CMK (cell line): Measurements from ENCODE around the gene UHRF2.
"Not testable (repeated sequence)": the region's sequence is repeated elsewhere in the genome, so short reads cannot be mapped to it uniquely, and the experiment has no call there.

ENCODE experiments used
- DNase-seq: peaks from one replicate; pipeline ENCODE4 v3.0.0-alpha.2; 2010; ENCODE audit warnings: low read depth

Gene UHRF2, protein sequence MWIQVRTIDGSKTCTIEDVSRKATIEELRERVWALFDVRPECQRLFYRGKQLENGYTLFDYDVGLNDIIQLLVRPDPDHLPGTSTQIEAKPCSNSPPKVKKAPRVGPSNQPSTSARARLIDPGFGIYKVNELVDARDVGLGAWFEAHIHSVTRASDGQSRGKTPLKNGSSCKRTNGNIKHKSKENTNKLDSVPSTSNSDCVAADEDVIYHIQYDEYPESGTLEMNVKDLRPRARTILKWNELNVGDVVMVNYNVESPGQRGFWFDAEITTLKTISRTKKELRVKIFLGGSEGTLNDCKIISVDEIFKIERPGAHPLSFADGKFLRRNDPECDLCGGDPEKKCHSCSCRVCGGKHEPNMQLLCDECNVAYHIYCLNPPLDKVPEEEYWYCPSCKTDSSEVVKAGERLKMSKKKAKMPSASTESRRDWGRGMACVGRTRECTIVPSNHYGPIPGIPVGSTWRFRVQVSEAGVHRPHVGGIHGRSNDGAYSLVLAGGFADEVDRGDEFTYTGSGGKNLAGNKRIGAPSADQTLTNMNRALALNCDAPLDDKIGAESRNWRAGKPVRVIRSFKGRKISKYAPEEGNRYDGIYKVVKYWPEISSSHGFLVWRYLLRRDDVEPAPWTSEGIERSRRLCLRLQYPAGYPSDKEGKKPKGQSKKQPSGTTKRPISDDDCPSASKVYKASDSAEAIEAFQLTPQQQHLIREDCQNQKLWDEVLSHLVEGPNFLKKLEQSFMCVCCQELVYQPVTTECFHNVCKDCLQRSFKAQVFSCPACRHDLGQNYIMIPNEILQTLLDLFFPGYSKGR

DNA sequence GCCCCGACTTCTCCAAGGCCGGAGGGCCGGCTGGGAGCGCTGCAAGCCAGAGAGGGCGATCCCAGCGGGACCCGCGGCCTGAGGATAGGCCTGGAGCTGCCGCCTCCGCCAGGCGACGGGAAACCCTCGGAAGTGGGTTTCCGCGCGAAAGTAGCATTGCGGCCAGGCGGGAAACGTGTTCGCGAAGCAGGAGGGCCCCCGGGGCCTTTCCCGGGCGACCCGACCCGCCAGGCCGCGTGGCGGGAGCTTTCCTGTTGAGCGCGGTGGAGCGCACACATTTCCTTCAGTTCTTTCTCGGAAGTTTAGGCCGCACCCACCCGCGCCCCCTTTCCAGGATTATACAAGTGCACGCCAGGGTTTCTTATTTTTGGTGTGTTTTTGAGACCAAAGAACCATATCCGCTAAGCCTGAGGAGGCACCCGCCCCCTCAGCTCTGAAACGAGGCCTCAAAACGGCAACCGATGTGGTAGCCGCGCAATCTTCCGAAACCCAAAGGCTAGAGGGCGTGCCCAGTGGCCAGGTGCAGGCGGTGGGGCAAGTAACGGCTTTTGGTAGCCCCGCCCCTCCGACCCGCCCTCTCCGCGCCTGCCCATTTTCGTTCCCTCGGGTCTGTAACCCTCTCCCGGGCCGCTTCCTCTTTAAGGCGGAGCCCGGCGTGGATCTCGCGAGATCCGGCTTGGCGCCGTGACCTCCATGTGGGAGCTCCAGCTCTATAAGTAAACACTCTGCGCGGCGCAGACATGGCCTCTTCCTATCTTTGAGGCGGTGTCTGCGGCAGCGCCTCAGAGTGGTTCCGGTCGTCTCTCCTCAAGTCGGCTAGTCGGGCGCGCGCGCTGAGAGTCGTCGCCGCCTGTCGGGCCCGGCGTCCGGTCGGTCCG is at the start of gene UHRF2:
Gene UHRF2, plus strand, starts transcription at position 713 of the 878 bp plus-strand sequence. CDS start 292 bp downstream, outside the sequence.
- DNase-seq: peak; percentile 86

GRCh38 chr9:6367128-6367890 is 45.7 kb upstream of the UHRF2 start:
- no peak for DNase-seq

- DNase-seq: no peak
Measured at GRCh38 chr9:6368831-6369230, 44.2 kb upstream of the UHRF2 start.

DNA sequence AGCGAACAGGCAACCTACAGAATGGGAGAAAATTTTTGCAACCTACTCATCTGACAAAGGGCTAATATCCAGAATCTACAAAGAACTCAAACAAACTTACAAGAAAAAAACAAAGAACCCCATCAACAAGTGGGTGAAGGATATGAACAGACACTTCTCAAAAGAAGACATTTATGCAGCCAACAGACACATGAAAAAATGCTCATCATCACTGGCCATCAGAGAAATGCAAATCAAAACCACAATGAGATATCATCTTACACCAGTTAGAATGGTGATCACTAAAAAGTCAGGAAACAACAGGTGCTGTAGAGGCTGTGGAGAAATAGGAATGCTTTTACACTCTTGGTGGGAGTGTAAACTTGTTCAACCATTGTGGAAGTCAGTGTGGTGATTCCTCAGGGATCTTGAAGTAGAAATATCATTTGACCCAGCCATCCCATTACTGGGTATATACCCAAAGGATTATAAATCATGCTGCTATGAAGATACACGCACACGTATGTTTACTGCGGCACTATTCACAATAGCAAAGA is 31.5 kb upstream of the UHRF2 start:
- not testable (repeated sequence) for DNase-seq

DNA sequence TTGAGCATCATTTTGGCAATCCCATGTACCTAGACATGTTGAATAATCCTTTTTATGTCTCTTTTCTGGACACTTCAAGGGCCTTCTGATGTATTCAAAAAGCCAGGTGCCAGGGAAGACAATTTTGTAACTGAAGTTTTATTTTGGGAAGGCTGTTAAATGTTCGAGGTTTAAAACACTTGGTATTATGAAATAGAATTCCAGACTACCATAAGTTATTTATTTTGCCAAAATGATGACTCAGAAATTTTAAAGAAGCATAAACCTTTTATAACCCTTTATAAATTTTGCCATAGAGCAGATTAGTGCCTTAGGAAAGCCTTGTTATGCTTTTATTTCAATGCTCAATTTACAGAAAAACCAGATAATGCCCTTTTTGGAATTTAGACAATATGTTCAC is 30.3 kb upstream of the UHRF2 start:
- no peak for DNase-seq

DNA sequence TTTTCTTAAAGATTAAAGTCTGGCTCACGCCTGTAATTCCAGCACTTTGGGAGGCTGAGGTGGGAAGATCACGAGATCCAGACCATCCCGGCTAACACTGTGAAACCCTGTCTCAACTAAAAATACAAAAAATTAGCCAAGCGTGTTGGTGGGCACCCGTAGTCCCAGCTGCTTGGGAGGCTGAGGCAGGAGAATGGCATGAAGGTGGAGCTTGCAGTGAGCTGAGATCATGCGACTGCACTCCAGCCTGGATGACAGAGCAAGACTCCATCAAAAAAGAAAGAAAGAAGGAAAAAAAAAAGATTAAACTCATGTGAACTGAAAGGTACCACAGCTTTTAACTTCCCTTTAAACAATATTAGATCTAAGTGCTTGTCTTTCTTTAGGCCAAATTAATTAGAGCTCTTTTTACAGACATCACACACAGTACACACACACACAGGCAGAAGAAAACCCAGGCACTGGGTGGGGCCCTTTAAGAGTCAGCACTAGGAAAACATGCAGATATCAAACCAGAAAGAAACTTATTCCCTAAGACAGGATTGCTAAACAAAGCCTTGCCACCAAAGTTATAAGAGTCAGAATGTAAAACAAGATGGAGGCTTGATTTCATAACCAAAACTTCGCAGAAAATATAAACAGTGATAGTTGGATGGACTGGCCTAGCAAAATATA is 29.3 kb upstream of the UHRF2 start:
- DNase-seq: no peak

- no peak for DNase-seq
Measured at GRCh38 chr9:6384732-6385131, 28.3 kb upstream of the UHRF2 start.

- no peak for DNase-seq
Measured at GRCh38 chr9:6399071-6399470, 13.9 kb upstream of the UHRF2 start.

DNA sequence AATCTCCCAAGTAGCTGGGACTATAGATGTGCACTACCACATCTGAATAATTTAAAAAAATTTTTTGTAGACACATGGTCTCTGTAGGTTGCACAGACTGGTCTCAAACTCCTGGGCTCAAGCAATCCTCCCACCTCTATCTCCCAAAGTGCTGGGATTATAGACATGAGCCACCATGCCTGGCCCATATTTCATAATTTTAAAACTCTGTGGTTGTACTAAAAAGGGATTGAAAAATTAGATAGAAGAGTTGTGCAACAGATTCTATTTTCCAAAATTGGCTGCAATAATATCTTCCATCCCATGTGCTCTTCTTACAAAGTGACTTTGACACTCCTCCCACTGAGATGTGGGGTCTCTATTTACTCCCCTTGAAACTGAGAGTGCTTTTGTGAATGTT is 7.6 kb upstream of the UHRF2 start:
- no peak for DNase-seq

DNA sequence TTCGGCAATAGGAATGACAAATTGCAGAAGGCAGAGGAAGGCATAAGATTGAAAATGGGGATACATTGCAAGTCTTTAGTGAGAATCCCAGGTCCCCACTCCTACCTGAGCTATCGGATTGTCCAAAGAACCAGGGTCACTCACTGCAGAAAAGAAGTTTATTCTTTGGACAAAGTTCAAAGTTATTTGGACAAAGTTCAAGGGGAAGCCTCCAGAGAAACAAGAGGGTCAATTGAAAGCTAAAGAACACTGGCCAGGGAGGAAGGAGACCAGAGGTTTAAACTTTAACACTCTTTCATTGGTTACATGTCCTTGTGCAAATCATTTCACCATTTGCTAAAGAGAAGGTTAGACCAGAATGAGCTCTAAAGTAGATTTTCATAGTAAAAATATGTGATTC is 5.2 kb upstream of the UHRF2 start:
- no peak for DNase-seq

DNA sequence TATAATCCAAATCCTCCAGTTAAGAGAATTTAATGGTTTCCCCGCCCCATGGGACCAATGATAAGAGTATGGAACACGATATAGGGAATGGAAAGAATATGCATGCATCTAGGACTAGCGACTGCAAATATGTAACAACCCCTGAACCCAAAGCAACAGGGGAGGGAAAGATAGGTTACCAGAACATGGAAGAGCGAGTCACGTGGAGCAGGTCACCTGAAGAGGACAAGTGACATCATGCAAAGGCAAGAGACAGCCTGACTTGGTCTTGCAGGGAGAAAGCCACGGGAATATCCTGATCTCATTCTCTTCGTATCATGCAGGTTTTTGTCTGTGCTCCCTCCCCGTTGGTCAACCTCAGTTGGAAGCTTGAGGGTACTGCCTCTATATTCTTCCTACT is 4.7 kb upstream of the UHRF2 start:
- DNase-seq: no peak

GRCh38 chr9:6409811-6410210 is 3.2 kb upstream of the UHRF2 start:
- DNase-seq: no peak

GRCh38 chr9:6410633-6411032 is 2.4 kb upstream of the UHRF2 start:
- no peak for DNase-seq

DNA sequence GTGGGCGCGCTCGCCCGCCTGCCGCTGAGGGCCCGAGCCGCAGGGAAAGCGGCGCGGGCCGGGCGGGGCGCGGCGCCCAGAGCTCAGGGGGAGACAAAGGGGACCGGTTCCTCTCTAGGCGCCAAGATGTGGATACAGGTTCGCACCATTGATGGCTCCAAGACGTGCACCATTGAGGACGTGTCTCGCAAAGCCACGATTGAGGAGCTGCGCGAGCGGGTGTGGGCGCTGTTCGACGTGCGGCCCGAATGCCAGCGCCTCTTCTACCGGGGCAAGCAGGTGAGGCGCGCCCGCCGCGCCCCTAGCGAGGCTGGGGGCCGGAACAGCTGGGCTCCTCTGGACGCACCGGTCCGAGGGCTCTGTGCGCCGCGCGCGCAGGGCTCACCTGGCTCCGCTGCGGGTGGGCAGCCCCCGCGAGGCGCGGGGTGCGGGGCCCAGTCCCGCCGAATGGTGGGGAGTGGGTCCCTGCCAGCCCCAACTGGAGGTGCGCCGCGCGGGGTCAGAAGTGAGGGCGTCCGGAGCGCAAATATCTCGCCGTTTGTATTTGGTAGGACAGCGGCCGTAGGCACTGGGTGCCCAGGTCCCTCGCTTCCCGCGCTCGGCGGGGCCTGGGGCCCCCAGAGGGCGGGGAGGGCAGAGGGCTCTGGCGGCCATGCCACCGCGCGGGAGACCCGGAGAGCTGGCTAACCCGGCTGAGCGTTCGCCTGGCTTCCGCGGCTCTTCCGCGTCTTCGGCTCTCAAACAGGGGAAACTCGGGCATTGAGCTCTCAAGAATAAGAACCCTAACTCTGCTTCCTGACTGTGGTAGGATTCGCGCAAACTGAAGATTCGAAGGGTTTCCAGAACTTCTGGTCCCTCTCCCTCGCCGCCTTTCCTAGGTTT is 607 bp downstream of the UHRF2 start:
- DNase-seq: no peak

GRCh38 chr9:6414247-6414641 is 1.2 kb downstream of the UHRF2 start:
- no peak for DNase-seq

DNA sequence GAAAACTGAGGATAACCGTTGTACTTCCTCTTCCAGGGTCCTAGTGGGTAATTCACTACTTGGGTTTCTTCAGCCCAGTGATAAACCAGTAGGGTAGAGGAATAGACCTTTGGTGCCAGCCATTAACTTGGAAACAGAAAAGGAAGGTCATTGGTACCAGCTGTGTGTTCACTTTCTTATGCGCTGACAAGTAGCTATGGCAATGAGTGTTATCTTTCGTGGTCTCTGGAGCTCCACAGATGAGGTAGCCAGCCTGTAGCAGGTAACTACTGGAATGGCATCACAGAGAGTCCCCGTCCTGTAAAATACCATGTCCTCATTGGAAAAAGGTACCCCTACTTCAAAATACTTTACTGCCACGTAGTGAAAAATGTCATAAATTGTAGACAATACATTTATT is 2.3 kb downstream of the UHRF2 start:
- no peak for DNase-seq

DNA sequence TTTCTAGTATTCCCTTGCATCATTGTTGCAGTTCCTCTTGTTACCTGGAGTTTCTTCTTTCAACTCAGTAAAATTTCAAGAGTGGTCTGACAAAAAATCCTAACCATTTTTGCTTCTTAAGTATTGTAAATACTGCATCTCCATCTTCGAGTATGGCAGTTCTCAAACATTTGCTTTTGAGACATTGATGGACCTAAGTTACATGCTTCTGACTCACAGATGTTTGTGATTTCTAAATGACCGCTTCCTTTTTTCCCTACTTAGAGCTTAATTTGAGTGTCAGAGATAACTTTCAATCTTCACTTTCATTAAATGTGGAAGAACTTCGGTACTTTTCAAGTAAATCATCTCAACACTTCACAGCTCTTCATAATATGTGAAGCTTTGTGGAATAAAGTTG is 4.2 kb downstream of the UHRF2 start:
- DNase-seq: no peak

DNA sequence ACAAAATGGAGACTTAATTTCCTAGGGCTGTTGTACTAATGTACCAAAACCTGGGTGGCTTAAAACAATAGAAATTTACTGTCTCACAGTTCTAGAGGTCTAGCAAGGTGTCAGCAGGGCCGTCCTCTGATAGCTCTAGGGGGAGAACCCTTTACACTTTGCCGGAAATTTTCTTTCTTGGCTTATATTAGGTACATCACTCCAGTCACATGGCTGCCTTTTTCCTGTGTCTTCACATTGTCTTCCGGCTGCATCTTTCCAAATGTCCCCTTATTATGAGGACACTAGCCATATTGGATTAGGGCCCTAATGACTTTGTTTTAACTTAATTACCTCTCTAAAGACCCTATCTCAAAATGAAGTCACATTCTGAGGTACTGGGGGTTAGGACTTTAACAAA is 5.8 kb downstream of the UHRF2 start:
- no peak for DNase-seq

- no peak for DNase-seq
Measured at GRCh38 chr9:6424940-6425339, 11.9 kb downstream of the UHRF2 start.

DNA sequence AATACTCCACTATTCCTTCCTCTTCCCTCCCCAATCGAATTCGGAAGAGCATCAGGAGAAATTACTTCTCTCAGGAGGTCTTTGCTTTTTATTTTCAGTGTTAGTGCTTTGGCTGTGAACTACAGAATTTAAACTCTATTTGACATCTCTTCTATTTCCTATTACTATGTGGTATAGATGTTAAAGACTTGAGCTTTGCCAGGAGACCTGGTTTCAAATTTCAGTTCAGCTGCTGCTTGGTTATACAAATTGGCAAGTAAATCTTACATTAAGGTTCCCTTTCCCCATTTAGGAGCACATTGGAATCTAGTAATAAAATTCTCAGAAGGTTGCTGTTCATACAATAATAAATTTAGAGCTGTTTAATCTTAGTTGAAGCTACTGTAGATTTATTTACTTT is 13.1 kb downstream of the UHRF2 start:
- no peak for DNase-seq
